NCI-H748 (cell line): ENCODE data around the gene TFAM.
"Not testable (repeated sequence)": the region's sequence is repeated elsewhere in the genome, so short reads cannot be mapped to it uniquely, and the experiment has no call there.

Experiments
- DNase-seq: peaks from one replicate; lab custom pipeline; 2025; ENCODE audit not compliant: unreplicated experiment; lab: John Stamatoyannopoulos, UW

Gene TFAM

DNA sequence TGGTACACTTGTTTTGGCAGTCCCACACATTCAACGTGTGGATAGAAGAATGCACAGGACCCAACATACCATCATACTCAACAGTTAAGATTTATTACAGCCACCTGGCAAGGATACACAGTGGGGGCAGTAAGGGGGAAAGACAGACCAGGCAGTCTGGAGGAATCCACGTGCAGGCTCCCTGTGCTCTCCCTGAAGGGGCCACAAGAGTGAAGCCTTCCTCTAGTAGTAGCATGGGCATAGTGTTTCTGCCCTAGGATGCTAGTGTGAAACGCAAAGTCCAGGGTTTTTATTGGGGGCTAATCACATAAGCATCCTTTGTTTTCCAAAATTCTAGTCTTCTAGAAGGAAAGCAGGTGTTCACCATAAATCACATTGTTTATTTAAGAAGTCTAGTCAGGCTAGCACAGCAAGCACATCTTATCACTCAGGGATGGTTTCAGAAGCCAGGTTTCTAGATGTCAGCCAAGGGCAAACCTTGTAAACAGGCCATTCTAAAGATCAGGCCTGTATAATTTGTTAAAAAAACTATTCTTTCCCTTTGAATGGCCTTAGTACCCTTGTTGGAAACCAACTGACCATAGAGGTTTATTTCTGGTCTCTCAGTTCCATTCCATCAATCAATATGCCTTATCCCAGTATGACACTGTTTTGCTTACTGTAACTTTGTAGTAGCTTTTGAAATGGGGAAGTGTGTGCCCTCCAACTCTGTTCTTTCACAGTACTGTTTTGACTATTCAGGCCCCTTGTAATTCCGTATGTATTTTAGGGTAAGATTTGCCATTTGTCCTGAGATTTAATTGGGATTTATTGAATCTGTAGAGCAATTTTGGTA, 12.4 kb upstream of the TFAM start:
- DNase-seq = peak; percentile 1

DNA sequence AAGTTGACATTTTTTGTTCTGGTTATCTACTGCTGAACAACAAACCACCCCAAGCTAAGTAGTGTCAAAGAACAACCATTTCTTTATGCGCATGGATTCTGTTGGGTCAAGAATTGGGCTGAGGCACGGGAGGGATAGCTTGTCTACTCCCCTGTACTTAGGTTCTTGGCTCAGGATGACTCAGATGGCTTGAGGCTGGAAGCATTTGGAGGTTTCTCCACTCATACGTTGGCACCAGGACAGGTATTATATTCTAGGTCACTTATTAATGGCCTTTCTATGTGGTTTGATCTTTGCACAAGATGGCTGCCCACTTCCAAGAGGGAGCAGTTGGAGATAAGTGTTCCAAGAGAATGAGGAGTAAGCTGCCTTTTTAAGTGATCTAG, 11.8 kb upstream of the TFAM start:
- no peak for DNase-seq

DNA sequence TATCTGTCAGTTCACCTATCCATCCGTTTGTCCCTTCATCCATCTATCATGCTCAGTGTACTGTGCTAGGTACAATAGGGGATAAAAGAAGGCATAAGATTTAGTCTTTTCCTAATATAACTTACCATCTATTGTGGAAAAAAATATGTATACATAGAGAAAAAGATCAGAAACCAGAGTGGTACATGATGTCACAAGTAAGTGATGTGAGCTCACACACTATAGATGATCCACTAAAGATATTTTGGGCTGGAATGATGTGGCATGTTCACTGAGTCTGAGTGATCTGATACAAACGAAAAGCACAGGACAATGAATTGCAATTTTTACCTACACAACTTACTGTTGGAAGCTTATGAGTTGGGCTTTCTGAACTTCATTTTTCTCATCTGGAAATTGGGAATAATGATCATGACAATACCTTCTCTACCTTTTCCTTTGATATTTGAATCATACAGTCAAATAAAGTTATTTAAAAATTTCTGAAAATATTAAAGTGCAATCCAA, 2.7 kb upstream of the TFAM start:
- no peak for DNase-seq

DNA sequence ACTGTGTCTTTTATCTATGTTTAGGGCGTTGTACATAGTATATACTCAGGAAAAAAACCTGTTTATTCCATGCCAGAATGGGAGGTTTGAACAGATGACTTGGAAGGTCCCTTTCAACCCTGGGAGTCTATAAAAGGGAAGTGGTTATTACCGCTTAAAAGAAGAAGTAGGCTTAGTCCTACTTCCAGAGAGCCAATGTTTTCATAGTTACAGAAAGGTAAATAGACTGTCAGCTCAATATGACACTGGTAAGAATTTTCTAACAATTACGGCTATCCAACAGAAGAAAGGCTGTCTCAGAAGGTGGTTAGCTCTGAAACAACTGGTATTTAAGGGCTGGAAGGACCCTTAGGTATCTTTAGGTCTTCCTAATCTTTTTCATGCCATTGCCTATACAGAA, 1.1 kb upstream of the TFAM start:
- no peak for DNase-seq

DNA sequence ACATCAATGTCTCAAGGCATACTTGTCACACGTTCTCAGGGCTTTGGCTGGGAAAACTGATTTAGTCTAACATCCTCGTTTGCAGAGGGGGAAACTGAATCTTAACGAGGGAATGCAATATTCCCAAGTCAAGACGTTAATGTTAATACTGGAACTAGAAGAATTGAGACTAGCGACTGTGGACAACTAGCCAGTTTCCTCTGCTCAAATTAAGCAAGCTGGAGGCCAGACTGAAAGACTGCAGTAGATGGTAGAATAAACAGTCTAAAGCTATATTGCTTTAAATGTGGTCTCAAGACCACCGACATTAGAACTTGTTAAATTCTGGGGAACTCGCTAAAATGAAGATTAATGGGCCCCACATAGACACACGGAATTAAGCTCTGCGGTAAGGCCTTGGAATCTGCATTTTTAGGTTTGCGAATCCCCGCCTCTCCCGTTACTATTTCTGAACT, 639 bp upstream of the TFAM start:
- no peak for DNase-seq

DNA sequence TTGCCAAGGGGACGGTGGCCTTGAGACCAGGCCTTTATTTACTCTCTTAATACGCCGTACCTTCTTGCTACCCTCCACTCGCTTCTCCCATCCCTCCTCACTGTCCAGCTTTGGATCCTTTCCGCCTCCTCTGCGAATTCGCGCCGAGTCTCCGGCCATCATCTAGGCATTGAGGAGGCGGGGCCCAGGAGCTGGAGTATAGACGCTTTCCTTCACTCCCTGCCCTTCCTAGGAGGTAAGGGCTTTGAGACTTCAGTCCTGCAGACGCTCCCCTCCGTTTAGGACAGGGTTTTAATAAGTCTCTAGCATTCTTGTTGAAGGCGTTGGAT, 538 bp downstream of the TFAM start:
- peak; percentile 54 for DNase-seq

DNA sequence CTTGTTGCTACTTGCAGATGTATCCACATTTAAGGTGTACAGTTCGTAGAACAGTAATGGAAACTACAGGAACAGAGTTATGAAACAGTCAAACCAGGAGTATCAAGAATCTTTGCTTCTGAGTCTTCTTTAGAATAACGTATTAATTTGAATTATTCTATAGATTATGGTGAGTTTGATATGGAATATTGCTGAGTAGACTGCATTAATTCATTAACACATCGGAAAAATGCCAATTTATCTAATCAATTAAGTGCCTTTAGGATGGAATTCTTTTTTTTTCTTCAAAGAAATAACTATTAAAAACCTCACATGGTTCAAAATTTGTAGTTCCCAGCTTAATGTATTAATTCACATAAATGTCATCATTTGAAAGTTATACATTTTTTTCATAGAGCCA, 3.8 kb downstream of the TFAM start:
- no peak for DNase-seq

DNA sequence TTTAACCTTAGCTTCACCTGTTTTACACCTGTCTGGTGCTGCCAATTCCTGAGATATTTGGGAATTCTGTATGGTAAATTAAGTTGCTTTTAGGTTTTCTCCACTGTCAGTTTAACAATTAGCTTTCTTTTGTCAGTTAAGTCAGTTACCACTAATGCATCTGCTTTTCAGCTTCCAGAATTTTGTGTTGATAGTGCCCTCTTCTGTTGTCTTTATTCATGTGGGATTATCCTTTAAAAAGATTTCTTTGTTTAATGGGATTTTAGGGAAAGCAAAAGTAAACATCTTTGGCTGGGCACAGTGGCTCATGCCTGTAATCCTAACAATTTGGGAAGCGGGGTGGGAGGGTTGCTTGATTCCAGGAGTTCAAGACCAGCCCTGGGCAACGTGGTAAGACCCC, 8.1 kb downstream of the TFAM start:
- no peak for DNase-seq

DNA sequence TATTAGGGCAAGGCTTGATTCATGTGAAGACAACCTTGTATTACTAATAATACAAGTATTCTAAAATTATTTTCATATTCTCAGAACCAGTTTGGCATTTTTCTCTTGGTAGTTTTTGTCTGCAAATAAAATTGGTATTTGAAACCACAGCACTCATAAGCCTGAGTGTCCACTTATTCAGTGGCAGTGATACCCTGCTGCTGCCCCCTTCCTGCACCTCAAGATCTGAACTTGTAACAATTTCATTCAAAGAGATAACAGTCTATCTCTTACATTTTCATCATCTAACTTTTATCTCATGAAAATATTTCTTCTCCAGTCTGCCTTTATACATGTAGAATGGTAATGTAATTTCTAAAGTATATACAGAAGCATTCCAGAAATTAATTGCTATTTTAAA, 9.3 kb downstream of the TFAM start:
- no peak for DNase-seq

DNA sequence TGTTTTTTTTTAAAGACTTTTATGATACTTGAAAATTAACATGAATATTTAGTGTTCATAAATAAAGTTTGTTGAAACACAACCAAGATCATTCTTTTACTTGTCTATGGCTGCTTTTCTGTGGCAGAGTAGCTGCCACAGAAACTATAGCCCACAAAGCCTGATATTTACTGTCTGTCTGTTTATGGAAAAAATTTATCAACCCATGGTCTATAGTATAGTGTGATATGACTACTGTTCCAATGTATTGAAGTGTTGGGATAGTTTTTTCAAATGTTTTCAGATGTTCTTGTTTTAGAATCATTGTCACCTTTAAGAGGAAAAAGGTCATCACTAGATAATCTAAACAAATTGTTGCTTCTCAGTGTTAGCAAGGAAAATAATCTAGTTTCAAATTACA, 10.8 kb downstream of the TFAM start:
- DNase-seq = no peak

DNA sequence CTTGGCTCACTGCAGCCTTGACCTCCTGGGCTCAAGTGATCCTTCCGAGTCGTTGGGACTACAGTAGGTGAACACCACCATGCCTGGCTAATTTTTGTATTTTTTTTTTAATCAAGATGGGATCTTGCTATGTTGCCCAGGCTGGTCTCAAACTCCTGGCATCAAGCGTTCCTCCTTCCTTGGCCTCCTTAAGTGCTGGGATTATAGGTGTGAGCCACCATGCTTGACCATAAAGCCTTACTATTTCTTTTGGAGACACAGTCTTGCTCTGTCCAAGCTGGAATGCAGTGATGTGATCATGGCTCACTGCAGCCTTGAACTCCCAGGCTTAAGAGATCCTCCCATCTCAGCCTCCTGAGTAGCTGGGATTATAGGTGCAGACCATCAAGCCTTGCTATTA, 12.6 kb downstream of the TFAM start:
- no peak for DNase-seq

DNA sequence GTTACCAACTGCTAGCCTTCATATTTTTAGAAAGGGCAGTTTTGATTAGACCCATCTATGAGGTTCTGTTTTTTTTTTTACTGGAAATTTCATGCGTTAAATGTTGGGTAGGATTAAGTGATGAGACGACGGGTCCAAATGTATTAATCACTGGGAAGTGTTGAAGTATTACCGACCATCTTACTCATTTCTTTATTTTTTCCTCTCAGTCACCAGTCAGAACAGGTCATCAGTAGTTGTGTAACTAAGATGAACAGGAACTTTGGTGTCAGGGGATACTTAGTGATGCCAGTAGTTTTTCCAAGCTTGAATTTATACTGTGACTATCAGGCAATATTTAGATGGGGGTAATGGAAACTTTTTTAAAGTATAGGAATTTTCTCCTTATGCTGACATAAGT, 14.2 kb downstream of the TFAM start:
- no peak for DNase-seq

DNA sequence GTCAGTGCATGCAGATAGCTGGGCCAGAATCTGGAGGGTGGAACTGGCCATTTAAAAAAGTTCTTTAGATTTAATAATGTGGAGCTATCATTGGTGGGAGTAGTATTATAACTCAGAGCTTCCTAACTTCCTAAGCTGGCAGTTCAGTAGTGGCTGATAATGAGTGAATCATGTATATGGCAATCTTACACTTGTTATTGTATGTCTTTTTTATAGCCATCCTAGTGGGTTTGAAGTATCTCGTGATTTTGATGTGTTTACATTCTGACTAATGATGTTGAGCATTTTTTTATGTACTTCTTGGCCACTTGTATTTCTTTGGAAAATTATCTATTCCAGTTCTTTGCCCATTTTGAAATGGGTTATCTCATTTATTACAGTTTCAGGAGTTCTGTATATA, 15.4 kb downstream of the TFAM start:
- no peak for DNase-seq

DNA sequence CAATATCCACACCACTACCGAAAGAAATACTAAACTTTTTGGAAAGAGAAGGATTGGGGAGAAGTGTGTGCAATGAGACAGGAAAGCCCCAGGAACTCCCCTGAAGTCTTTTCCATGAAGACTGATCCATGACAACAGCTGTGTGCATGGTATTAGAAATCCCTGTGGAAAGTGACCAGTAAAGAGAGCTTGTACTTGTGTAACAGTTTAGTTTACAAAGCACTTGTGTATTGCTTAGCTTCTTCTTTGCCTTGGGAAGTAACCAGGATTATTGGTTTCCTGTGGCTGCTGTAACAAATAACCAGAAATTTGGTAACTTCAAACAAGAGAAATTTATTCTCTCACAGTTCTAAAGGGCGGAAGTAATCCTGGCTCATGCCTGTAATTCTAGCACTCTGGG, 18.8 kb downstream of the TFAM start:
- no peak for DNase-seq

DNA sequence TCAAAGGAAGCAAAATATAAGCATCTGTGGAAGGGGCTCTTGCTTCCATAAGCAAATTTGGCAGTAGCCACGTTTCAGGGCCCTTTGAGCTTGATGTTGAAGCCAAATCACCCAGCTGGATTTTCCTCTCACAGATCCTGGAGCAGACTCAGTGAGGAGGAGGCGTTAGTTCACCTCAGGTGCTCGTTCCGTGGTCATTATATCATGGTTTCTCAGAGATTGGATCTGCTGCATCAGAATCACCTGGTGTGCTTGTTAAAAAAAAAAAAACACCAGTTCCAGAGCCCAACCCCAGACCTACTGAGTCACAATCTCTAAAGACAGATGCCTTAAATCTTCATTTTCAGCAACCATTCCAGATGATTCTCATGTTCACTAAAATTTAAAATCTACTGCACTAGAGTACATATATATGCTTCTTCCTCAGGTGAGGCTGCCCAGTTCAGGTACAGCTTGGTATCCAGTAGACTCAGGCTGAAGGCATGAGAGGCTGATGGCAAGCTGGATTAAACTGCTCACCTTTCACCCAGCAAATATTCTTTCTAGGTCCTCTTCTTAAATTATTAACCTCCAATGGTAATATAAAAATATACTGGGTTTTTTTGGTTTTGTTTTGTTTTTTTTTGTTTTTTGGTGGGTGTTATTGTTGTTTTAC, 24.9 kb downstream of the TFAM start:
- DNase-seq = no peak

DNA sequence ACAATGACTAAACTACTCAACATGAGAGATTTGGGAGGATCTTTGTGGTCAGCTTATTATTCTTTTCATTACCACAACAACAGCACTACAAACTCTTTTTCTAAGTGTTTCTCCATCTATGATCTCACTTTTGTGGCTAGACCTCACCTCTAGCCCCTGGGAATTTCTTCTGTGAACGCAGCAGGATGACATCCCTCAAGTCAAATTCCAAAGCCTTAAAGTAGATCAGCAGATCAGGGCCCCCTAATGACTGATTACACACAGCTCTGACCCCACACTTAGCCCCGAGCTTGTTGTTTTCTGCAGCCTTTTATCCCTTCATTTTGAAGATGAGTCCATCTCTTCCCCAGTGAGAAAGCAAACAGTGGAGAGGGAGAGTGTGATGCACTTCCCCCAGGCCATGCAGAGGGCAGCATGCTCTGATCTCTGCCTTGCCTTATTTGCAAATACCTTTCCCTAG, 27.3 kb downstream of the TFAM start:
- DNase-seq = no peak

DNA sequence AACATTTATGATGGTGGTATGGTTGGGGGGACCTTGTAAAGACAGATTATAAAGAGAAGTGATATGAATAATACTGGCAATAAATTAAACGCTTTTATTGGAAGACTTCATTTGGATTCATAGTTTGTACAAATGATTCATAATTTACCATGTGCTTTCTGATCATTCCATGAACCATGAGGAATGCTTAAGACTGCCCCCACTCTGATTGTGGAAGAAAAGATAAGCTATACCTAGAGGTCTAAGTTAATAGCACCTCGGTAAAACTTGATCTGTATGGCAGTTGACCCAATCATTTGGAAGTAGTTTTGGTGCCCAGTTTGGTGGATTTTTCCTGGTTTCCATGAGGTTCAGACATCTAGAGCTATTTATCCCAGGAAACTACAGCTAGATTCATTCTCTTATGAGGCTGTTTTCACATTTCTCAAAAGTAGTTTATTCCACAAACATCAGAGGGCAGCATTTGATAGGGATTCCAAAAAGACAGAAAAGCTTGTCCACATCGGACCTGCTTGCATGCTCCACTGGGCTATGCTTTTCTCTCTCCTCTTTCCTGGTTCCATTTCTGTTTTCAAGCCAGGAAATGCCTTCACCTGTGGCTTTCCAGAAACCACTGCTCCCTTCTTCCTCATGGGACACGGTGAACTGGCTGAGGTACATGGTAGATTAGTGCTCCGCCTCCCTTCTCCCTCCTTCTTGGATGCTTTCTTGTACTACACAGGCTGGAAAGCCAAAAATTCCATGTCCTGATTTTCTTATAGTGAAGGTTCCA, 29.2 kb downstream of the TFAM start:
- DNase-seq = peak; percentile 10

DNA sequence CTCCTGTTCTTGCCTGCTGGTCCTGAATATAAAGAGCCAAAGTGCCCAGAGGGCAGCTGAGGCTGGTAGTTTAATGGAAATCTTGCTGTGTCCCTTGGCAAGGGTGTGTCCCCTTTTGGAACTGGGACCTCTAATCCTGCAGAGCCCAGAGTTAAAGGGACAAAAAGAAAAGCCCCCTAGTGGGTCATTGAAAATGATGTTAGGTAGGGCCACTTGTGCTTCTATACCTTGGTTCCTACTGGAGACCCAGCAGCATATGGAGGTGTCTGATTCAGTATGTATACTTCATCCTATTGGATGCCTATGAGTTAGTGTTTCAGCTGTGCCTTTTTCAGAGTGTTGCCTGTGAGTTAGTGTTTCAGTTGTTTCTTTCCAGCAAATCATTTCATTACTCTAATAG, 30.5 kb downstream of the TFAM start:
- no peak for DNase-seq

DNA sequence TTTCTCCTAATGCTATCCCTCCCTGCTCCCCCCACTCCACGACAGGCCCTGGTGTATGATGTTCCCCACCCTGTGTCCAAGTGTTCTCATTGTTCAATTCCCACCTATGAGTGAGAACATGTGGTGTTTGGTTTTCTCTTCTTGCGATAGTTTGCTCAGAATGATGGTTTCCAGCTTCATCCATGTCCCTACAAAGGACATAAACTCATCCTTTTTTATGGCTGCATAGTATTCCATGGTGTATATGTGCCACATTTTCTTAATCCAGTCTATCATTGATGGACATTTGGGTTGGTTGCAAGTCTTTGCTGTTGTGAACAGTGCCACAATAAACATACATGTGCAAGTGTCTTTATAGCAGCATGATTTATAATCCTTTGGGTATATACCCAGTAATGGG, 32.7 kb downstream of the TFAM start:
- DNase-seq = not testable (repeated sequence)

DNA sequence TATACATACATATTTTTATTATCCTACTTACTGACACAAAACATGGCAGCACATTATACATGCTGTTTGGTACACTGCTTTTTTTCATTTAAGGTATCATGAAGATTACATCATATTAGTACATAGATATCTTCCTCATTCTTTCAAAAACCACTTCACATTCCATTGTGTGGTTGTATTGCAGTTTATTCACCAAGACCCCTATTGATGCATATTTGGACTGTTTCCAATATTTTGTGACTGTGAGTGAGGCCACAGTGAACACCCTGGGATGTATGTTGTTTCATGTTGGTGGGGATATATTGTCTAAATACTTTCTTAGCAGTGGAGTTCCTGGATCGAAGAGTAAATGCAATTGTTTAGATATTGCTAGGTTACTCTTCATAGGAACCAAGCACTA, 39.0 kb downstream of the TFAM start:
- peak; percentile 7 for DNase-seq

DNA sequence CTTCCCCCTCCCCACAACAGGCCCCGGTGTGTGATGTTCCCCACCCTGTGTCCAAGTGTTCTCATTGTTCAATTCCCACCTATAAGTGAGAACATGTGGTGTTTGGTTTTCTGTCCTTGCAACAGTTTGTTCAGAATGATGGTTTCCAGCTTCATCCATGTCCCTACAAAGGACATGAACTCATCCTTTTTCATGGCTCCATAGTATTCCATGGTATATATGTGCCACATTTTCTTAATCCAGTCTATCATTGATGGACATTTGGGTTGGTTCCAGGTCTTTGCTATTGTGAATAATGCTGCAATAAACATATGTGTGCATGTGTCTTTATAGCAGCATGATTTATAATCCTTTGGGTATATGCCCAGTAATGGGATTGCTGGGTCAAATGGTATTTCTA, 43.2 kb downstream of the TFAM start:
- DNase-seq = not testable (repeated sequence)

DNA sequence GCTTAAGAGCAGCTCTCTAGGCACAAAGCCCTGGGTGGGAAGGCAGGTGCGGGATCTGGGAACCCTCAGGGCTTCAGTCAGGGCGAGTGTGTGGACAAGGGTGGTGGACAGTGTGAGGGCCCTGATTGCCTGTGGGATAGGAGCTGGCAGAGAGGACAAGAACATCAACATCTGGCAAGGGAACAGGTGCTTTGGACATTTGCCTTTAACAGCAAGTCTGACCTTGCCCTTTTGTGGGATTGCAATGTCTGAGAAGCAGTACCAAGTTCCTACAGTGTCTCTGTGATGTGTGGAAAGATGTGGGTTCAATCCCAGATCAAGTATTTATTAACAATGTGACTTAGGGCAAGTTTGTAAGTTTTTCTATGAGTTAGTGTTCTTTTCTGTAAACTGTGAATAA, 46.7 kb downstream of the TFAM start:
- DNase-seq = no peak
